CD14-positive monocyte (primary cell): Measurements from ENCODE around the gene GRK6. TPM values are rescaled to one million over a fixed set of nuclear protein-coding genes. Genes with fewer than 3 reads are reported as not detected.

Source experiments
- DNase-seq, 3 donors: peaks; one replicate each; pipeline ENCODE4 v3.0.0-alpha.2; 2011 to 2022
- H2AFZ ChIP-seq: 2 replicates; pipeline ENCODE4 v1.6.0; 2012; ENCODE audit warnings: mild to moderate bottlenecking, low read depth, low read length, inconsistent platforms; ENCODE audit not compliant: insufficient read depth, poor library complexity, severe bottlenecking
- H3K27ac ChIP-seq, 2 donors: 1 replicate in 1 of 2; 2 replicates in 1 of 2; pipeline ENCODE4 v1.5.1; 2012 to 2013; ENCODE audit warnings: low read length in 2 of 2, control low read depth in 1 of 2, inconsistent platforms in 1 of 2, low read depth in 1 of 2, mild to moderate bottlenecking in 1 of 2
- H3K27me3 ChIP-seq, 2 donors: one replicate each; pipeline versions ENCODE4 v1.6.0 to v1.6.1; 2011 to 2013; ENCODE audit warnings: low read length in 2 of 2; ENCODE audit not compliant: control insufficient read depth in 2 of 2, insufficient read depth in 2 of 2
- H3K36me3 ChIP-seq, 2 donors: replicated peaks in 1 of 2; 1 replicate in 1 of 2; 2 replicates in 1 of 2; pipeline versions ENCODE4 v1.5.1 to v1.6.1; 2012 to 2013; ENCODE audit warnings: low read length in 2 of 2, control low read depth in 1 of 2, inconsistent platforms in 1 of 2, mild to moderate bottlenecking in 1 of 2; ENCODE audit not compliant: insufficient read depth in 2 of 2, control insufficient read depth in 1 of 2
- H3K4me1 ChIP-seq, 2 donors: 1 replicate in 1 of 2; 2 replicates in 1 of 2; pipeline versions ENCODE4 v1.5.1 to v1.6.1; 2012 to 2013; ENCODE audit warnings: low read length in 2 of 2, control low read depth in 1 of 2, inconsistent platforms in 1 of 2, mild to moderate bottlenecking in 1 of 2, moderate library complexity in 1 of 2; ENCODE audit not compliant: insufficient read depth in 2 of 2, control insufficient read depth in 1 of 2
- H3K4me2 ChIP-seq: replicated peaks from 2 replicates; pipeline ENCODE3; 2012; ENCODE audit warnings: low read length, moderate library complexity, mild to moderate bottlenecking; ENCODE audit not compliant: poor library complexity, severe bottlenecking; ENCODE audit errors: extremely low read depth
- H3K4me3 ChIP-seq, 3 experiments: fragments of 200-600 bp in 1 of 3; sonication (generic) in 1 of 3; replicated peaks in 1 of 3; 1 replicate in 2 of 3; 2 replicates in 1 of 3; pipeline ENCODE4 v1.5.1; 2011 to 2013; ENCODE audit warnings: low read length in 3 of 3, mild to moderate bottlenecking in 3 of 3, control low read depth in 2 of 3, low read depth in 2 of 3, inconsistent platforms in 1 of 3, moderate library complexity in 1 of 3
- H3K79me2 ChIP-seq: 2 replicates; pipeline ENCODE4 v1.6.0; 2012; ENCODE audit warnings: mild to moderate bottlenecking, control low read depth, inconsistent platforms, low read length, moderate library complexity; ENCODE audit not compliant: insufficient read depth
- H3K9ac ChIP-seq: 2 replicates; pipeline ENCODE4 v1.6.0; 2017; ENCODE audit warnings: low read length, mild to moderate bottlenecking; ENCODE audit not compliant: insufficient read depth, poor library complexity, severe bottlenecking
- H3K9me3 ChIP-seq, 2 donors: replicated peaks in 1 of 2; 1 replicate in 1 of 2; 2 replicates in 1 of 2; pipeline versions ENCODE4 v1.5.1 to v1.6.1; 2012 to 2013; ENCODE audit warnings: low read length in 2 of 2, control low read depth in 1 of 2; ENCODE audit not compliant: control insufficient read depth in 1 of 2, insufficient read depth in 1 of 2
- H4K20me1 ChIP-seq: 2 replicates; pipeline ENCODE4 v1.6.0; 2012; ENCODE audit warnings: mild to moderate bottlenecking, low read length, control low read depth, moderate library complexity; ENCODE audit not compliant: insufficient read depth
- H3K27ac Mint-ChIP-seq, 7 donors: one replicate each; pipeline ENCODE4 v1.8.0; 2020; ENCODE audit warnings: mild to moderate bottlenecking in 7 of 7, mixed read lengths in 7 of 7, moderate library complexity in 6 of 7, inconsistent platforms in 2 of 7
- H3K27me3 Mint-ChIP-seq, 3 donors: one replicate each; pipeline ENCODE4 v1.8.0; 2021 to 2022; ENCODE audit warnings: low read depth in 3 of 3, mild to moderate bottlenecking in 3 of 3, mixed read lengths in 3 of 3, moderate library complexity in 3 of 3, inconsistent platforms in 1 of 3
- H3K36me3 Mint-ChIP-seq, 2 donors: one replicate each; pipeline ENCODE4 v1.8.0; 2020; ENCODE audit warnings: mixed read lengths in 2 of 2, inconsistent platforms in 1 of 2, mild to moderate bottlenecking in 1 of 2
- H3K4me1 Mint-ChIP-seq: one replicate; pipeline ENCODE4 v1.8.0; 2020; ENCODE audit warnings: mild to moderate bottlenecking, mixed read lengths
- H3K4me3 Mint-ChIP-seq, 2 donors: one replicate each; pipeline ENCODE4 v1.8.0; 2020; ENCODE audit warnings: mild to moderate bottlenecking in 2 of 2, mixed read lengths in 2 of 2, moderate library complexity in 1 of 2
- H3K9me3 Mint-ChIP-seq, 7 donors: one replicate each; pipeline ENCODE4 v1.8.0; 2020 to 2022; ENCODE audit warnings: mixed read lengths in 7 of 7, mild to moderate bottlenecking in 6 of 7, moderate library complexity in 6 of 7, inconsistent platforms in 2 of 7
- WGBS: methylation state at CpG from one replicate; pipeline ENCODE4 v1.1.5; 2013; ENCODE audit warnings: missing lambda C conversion rate; ENCODE audit not compliant: insufficient coverage; 5-methylcytosine and 5-hydroxymethylcytosine counted together
- intact Hi-C, 2 donors: fragments of 100-400 bp; cut with micrococcal nuclease; formaldehyde crosslinking; loops; one replicate each; pipeline versions ENCODE4 v1.15.0 to v1.15.1; 2023
- polyA plus RNA-seq, 3 donors: library from polyadenylated mRNA; depleted of rRNA in 1 of 3; unstranded in 2 of 3; stranded (reverse) in 1 of 3; fragments of 300-500 nt in 2 of 3; fragments of >200 nt in 1 of 3; fragmentation: Illumina TruSeq in 2 of 3; gene quantifications; 1 replicate in 2 of 3; 2 replicates in 1 of 3; pipeline ENCODE4 v1.2.3, GENCODE V29; 2012 to 2021
- TF ChIP-seq, protein P1 (sequence below): fragments of 200-600 bp; IDR thresholded peaks from one replicate; pipeline ENCODE4 v1.8.0; 2022; ENCODE audit warnings: antibody characterized with exemption, mild to moderate bottlenecking

GRK6 gene
- polyA plus RNA-seq, 3 donors, result 41.6 to 101 (median 63.4) TPM

DNA sequence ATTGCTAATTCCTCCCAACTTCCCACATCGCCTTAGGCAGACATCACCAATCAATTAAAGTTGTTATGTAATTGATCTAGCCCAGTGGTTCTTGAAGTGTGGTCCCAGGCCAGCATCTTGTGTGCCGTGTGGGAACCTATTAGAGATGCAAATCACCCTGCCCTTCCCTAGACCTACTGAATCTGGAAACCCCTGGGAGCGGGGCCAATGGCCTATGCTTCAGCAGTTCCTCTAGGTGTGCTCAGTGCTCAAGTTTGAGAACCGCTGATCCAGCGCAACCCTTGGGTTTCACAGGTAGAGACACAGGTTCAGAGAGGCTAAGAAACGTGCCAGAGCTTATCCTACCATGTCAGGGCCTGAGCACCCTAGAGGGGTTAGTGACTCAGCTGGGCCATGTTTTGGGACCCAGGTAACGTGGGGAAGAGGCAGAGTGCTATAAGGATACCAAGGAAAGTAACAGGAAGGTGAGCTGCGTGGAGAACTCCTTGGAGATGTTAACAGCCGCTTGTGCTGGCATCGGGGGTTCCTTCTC, 37.9 kb upstream of the GRK6 start:
- WGBS, result 99% methylated on average over 5 of the region's 10 CpGs
- Histone ChIP-seq H4K20me1 (no peaks in the 10 kb centered on the region), H3K4me3 (peak overlapping the region in 1 of 3 experiments; percentile 48), H3K4me2 (peak overlapping the region; percentile 58), H3K36me3 (no peaks in the 10 kb centered on the region), H2AFZ (no peak overlapping the region), H3K27me3 (no peaks in the 10 kb centered on the region), H3K9ac (no peak overlapping the region), H3K4me1 (peaks cover 36 to 40% of the 10 kb centered on the region in 2 donors), H3K79me2 (no peaks in the 10 kb centered on the region), H3K9me3 (no peaks in the 10 kb centered on the region), H3K27ac (peak overlapping the region in 1 of 2 donors; percentile 85)
- Mint-ChIP-seq H3K4me1 (peaks cover 47% of the 10 kb centered on the region), H3K27me3 (peaks cover 8 to 21% (median 16%) of the 10 kb centered on the region in 3 donors), H3K4me3 (no peak overlapping the region), H3K27ac (peak overlapping the region in 6 of 7 donors; percentile 49 to 97 (median 90)), H3K36me3 (no peaks in the 10 kb centered on the region), H3K9me3 (no peaks in the 10 kb centered on the region)
- TF ChIP-seq, protein P1, sequence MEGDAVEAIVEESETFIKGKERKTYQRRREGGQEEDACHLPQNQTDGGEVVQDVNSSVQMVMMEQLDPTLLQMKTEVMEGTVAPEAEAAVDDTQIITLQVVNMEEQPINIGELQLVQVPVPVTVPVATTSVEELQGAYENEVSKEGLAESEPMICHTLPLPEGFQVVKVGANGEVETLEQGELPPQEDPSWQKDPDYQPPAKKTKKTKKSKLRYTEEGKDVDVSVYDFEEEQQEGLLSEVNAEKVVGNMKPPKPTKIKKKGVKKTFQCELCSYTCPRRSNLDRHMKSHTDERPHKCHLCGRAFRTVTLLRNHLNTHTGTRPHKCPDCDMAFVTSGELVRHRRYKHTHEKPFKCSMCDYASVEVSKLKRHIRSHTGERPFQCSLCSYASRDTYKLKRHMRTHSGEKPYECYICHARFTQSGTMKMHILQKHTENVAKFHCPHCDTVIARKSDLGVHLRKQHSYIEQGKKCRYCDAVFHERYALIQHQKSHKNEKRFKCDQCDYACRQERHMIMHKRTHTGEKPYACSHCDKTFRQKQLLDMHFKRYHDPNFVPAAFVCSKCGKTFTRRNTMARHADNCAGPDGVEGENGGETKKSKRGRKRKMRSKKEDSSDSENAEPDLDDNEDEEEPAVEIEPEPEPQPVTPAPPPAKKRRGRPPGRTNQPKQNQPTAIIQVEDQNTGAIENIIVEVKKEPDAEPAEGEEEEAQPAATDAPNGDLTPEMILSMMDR, result no peak
- intact Hi-C loops, result no loop called here
- DNase-seq, result no peak

DNA sequence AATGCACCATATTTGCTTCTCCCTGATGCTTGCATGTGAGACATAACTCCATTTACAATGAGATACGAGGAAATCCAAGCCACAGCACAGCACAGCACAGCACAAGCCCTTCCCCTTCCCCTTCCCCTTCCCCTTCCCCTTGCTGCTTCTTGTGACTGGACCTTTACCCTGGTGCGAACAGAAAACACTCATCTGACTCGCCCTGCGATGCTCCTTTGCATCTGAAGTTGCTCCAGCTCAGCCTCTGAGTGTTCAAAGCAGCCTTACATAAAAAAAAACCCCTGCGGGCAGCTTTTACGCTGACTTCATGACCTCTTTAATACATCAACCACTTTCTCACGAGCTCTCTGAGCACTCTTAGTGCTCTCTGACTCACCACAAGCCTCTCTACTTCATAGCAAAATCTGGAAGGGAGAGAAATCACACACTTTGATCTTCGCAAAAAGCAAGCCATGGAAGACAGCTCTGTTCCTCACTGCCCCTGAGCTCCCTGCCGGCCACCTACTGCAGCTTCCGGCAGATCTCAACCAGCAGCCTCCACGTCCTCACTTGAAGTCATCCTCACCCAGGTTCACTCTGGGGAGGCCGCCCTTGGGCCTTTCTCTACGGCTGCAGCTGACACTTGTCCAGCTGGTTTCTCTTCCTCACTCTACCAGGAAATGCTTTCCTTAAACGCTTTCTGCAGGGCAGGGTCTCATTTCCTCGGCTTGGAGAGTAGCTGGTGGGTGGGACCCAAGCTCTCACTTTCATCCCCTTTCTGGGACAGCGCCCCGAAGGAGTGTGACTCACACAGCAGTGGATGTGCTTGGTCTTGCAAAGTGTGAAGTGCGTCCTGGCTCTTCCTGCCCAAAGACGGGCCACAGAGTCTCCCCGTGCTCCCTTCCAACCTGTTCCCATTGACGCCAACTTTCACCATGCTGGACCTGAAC, 37.0 kb upstream of the GRK6 start:
- H3K4me2 ChIP-seq, result peak overlapping the region; percentile 58
- WGBS, result 34% methylated on average over 8 of the region's 21 CpGs
- H3K27me3 ChIP-seq, result no peaks in the 10 kb centered on the region
- no peaks in the 10 kb centered on the region for H3K36me3 Mint-ChIP-seq
- peak overlapping the region; percentile 55 to 85 for H3K27ac ChIP-seq
- TF ChIP-seq, protein P1, result no peak
- H3K9me3 ChIP-seq, result no peaks in the 10 kb centered on the region
- no peaks in the 10 kb centered on the region for H3K9me3 Mint-ChIP-seq
- peak overlapping the region in 1 of 2 donors; percentile 48 for H3K4me3 Mint-ChIP-seq
- H3K36me3 ChIP-seq, result no peaks in the 10 kb centered on the region
- peak overlapping the region; percentile 73 to 97 (median 91) for H3K27ac Mint-ChIP-seq
- H4K20me1 ChIP-seq, result no peaks in the 10 kb centered on the region
- H3K4me1 Mint-ChIP-seq, result peaks cover 55% of the 10 kb centered on the region
- peaks cover 8 to 16% (median 12%) of the 10 kb centered on the region in 3 donors for H3K27me3 Mint-ChIP-seq
- intact Hi-C loops, result loop anchor here (2.0 to 5.0 kb wide), 3 partner anchors 38 to 113 kb away; partner anchors contain the start of gene GRK6 (in 1 of the 2)
- H3K9ac ChIP-seq, result peak overlapping the region; percentile 53
- peaks cover 44 to 48% of the 10 kb centered on the region in 2 donors for H3K4me1 ChIP-seq
- DNase-seq, result peak; percentile 73 to 88 (median 75)
- H2AFZ ChIP-seq, result no peak overlapping the region
- H3K79me2 ChIP-seq, result no peaks in the 10 kb centered on the region
- peak overlapping the region in 1 of 3 experiments; percentile 48 for H3K4me3 ChIP-seq
